ENCODE results near the gene SAE1.
"Not testable (repeated sequence)": the region's sequence is repeated elsewhere in the genome, so short reads cannot be mapped to it uniquely, and the experiment has no call there.

Gene SAE1

GRCh38 chr19:47239610-47240296, 109.1 kb downstream of the SAE1 start:
- no peak for DNase-seq (ENCODE audit: low spot score)

GRCh38 chr19:47240556-47240955, 109.9 kb downstream of the SAE1 start:
- no peak for DNase-seq (ENCODE audit: low spot score)

GRCh38 chr19:47240996-47241918, 110.6 kb downstream of the SAE1 start:
- DNase-seq (ENCODE audit: low spot score): no peak

GRCh38 chr19:47241919-47242577, 111.4 kb downstream of the SAE1 start:
- DNase-seq (ENCODE audit: low spot score): no peak

GRCh38 chr19:47243364-47243775, 112.7 kb downstream of the SAE1 start:
- no peak for DNase-seq (ENCODE audit: low spot score)

GRCh38 chr19:47243776-47244547, 113.3 kb downstream of the SAE1 start:
- peak; percentile 83 for DNase-seq (ENCODE audit: low spot score)

GRCh38 chr19:47247308-47247990, 116.8 kb downstream of the SAE1 start:
- DNase-seq (ENCODE audit: low spot score): peak; percentile 53

GRCh38 chr19:47253016-47253415, 122.4 kb downstream of the SAE1 start:
- DNase-seq (ENCODE audit: low spot score): not testable (repeated sequence)

- DNase-seq (ENCODE audit: low spot score): no peak
Measured at GRCh38 chr19:47253467-47253881, 122.8 kb downstream of the SAE1 start.

GRCh38 chr19:47253970-47254369, 123.3 kb downstream of the SAE1 start:
- DNase-seq (ENCODE audit: low spot score): no peak

GRCh38 chr19:47255879-47256692, 125.5 kb downstream of the SAE1 start, which contains the start of gene CCDC9:
Gene CCDC9, plus strand, starts transcription at chr19:47256525. Its CDS starts 1,876 bp downstream, at chr19:47258401.
- peak; percentile 92 for DNase-seq (ENCODE audit: low spot score)

- DNase-seq (ENCODE audit: low spot score): peak; percentile 94
Measured at GRCh38 chr19:47256693-47257410, 126.2 kb downstream of the SAE1 start.

- DNase-seq (ENCODE audit: low spot score): no peak
Measured at GRCh38 chr19:47257411-47258169, 127.0 kb downstream of the SAE1 start.

GRCh38 chr19:47258434-47258833, 127.8 kb downstream of the SAE1 start:
- no peak for DNase-seq (ENCODE audit: low spot score)

GRCh38 chr19:47258895-47259555, 128.4 kb downstream of the SAE1 start:
- no peak for DNase-seq (ENCODE audit: low spot score)

All from SK-N-DZ (cell line).